Duodenal mucosa (tissue), 2 donors: Measurements from ENCODE around the gene SLC25A26.

ENCODE experiments used
- H3K27ac ChIP-seq: one replicate; pipeline ENCODE4 v1.7.0; 2013; ENCODE audit warnings: low read depth, low read length
- H3K27me3 ChIP-seq, 2 donors: one replicate each; pipeline ENCODE4 v1.7.0; 2013; ENCODE audit warnings: low read length in 2 of 2, control low read depth in 1 of 2; ENCODE audit not compliant: insufficient read depth in 2 of 2, control insufficient read depth in 1 of 2
- H3K36me3 ChIP-seq, 2 donors: one replicate each; pipeline ENCODE4 v1.7.0; 2013; ENCODE audit warnings: low read length in 2 of 2, control low read depth in 1 of 2; ENCODE audit not compliant: insufficient read depth in 2 of 2, control insufficient read depth in 1 of 2
- H3K4me1 ChIP-seq, 2 donors: one replicate each; pipeline ENCODE4 v1.7.0; 2013; ENCODE audit warnings: low read length in 2 of 2, control low read depth in 1 of 2; ENCODE audit not compliant: insufficient read depth in 2 of 2, control insufficient read depth in 1 of 2
- H3K4me3 ChIP-seq, 2 donors: one replicate each; pipeline ENCODE4 v1.7.0; 2013; ENCODE audit warnings: low read length in 2 of 2, low read depth in 1 of 2
- H3K9ac ChIP-seq, 2 donors: one replicate each; pipeline ENCODE4 v1.7.0; 2013; ENCODE audit warnings: low read length in 2 of 2, low read depth in 1 of 2
- H3K9me3 ChIP-seq, 2 donors: one replicate each; pipeline ENCODE4 v1.7.0; 2013; ENCODE audit warnings: low read length in 2 of 2, control low read depth in 1 of 2; ENCODE audit not compliant: control insufficient read depth in 1 of 2

The SLC25A26 gene, protein sequence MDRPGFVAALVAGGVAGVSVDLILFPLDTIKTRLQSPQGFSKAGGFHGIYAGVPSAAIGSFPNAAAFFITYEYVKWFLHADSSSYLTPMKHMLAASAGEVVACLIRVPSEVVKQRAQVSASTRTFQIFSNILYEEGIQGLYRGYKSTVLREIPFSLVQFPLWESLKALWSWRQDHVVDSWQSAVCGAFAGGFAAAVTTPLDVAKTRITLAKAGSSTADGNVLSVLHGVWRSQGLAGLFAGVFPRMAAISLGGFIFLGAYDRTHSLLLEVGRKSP

DNA sequence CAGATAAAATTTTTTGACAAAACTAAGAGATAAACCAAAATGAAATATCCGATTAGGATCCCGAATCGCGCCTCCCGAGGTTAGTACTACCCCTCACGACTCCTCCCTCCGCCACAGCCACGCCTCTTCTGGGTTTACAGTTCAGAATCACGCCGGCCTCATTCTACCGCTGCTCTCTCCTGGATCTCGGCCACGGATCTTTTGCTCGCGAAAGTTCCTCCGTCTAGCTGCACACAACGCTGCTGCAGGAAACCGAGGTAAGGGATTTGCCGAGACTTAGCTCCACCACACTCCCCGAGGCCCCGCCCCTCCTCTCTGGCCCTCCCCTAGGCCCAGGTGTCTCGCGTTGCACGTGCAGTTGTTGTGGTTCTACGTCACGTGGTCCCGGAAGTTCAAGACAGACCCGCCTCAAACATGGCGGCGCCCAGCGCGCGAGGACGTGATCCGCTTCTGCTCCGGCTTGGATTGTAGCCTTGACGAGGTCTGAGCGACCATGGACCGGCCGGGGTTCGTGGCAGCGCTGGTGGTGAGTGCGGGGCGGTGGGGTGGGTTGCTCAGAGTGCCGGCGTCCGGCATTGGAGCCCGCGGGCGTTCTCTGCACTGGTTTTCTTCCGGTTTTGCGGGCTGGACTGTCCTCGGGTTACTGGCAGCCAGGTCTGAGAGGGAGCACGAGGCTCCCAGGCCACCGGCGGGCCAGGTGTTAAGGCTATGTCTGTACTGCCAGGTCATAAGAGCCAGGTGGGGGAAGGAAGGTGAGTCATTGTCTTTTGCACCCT is at the start of gene SLC25A26:
TSS of gene SLC25A26 (plus strand) at position 400 of the 776 bp plus-strand sequence. CDS start at position 494, 94 bp downstream.
- H3K9ac ChIP-seq = peak within 1 kb of the TSS; percentile 40 to 64
- H3K4me3 ChIP-seq = peak within 1 kb of the TSS; percentile 86 to 93
- no peaks in the 10 kb centered on the region for H3K9me3 ChIP-seq
- H3K27ac ChIP-seq = peak within 1 kb of the TSS; percentile 41
- H3K27me3 ChIP-seq = no peaks in the 10 kb centered on the region
- peaks cover 0 to 3% of the 10 kb centered on the region in 2 donors for H3K36me3 ChIP-seq
- peaks cover 11 to 13% of the 10 kb centered on the region in 2 donors for H3K4me1 ChIP-seq

DNA sequence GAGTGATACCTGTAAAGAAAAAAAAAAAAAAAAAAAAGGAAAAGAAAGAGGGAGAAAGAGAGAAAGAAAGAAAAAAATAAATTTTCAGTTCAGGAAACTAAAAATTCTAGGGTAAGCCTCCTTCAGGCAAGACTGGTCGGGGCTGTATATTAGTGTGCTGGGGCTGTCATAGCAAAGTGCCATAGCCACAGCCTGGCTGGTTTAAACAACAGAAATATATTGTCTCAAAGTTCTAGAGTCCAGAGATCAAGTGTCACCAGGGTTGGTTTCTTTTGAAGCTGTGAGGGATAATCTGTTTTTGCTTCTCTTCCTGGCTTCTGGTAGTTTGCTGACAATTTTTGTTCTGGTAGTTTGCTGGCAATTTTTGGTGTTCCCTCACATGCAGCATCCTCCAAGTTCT is 48.4 kb upstream of the SLC25A26 start:
- no peaks in the 10 kb centered on the region for H3K36me3 ChIP-seq
- H3K9ac ChIP-seq = no peak overlapping the region
- H3K4me3 ChIP-seq = no peak overlapping the region
- H3K27ac ChIP-seq = no peak overlapping the region
- H3K9me3 ChIP-seq = no peaks in the 10 kb centered on the region
- H3K4me1 ChIP-seq = peaks cover 0 to 18% of the 10 kb centered on the region in 2 donors
- peaks cover 0 to 3% of the 10 kb centered on the region in 2 donors for H3K27me3 ChIP-seq

DNA sequence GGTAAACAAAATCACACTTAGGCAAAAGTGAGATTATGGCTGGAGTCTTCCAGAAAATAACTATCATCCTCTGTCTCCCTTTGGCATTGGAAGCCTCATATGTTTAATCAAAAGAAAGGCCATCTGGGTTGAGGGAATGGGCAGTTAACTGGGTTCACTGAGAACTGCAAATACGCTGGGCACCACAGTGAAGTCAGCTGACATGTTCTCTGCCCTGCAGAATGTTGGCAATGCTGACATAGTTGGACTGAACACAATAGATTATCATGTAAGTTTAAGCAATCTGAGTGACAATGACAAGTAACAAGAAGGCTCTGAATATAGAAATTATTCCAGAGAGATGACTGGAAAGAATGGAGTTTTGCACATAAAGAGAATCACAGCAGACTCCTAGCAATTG is 43.8 kb upstream of the SLC25A26 start:
- Histone ChIP-seq H3K4me3 (no peak overlapping the region), H3K9me3 (no peaks in the 10 kb centered on the region), H3K27ac (no peak overlapping the region), H3K9ac (no peak overlapping the region), H3K4me1 (peaks cover 0 to 18% of the 10 kb centered on the region in 2 donors), H3K36me3 (no peaks in the 10 kb centered on the region), H3K27me3 (peaks cover 0 to 3% of the 10 kb centered on the region in 2 donors)

DNA sequence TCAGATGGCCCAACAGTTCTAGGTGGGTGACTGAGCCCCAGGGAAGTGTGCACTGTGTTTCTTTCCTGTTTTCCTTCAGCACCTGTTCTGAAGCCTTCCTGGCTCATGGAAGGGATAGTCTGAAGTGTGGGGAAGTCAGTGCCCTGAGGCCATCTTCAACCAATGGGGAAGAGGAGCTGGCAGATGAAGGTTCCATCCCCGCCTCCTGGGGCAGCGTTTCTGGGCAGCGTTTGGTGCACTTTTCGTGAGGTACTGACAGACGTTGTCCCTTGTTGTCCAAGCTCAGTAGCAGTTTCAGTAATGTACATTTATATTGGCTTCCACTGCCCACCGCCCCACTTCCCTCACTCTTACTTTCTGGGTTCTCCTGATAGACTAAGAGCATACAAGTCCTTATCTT is 42.6 kb upstream of the SLC25A26 start:
- no peaks in the 10 kb centered on the region for H3K36me3 ChIP-seq
- H3K27ac ChIP-seq = no peak overlapping the region
- H3K4me1 ChIP-seq = peaks cover 0 to 11% of the 10 kb centered on the region in 2 donors
- H3K4me3 ChIP-seq = no peak overlapping the region
- H3K27me3 ChIP-seq = no peaks in the 10 kb centered on the region
- no peaks in the 10 kb centered on the region for H3K9me3 ChIP-seq
- no peak overlapping the region for H3K9ac ChIP-seq

DNA sequence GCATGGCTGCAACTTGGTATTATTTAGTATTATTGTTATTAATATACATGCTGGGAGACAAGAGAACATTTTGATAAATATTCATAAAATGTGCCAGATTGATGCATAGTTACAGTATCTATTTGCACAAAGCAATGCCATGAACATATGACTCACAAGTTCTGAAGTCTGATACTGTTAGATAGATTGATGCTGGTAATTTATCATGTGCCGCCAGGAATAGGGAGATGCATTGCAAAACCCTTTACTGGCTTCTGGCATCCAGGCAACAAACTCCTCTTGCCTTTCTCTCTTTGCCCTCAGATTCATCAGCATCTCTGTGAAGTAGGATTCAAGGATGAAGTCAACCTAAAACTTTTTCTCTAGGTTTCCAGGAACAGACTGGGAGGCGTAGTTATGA is 41.0 kb upstream of the SLC25A26 start:
- H3K36me3 ChIP-seq = no peaks in the 10 kb centered on the region
- H3K27ac ChIP-seq = no peak overlapping the region
- no peaks in the 10 kb centered on the region for H3K9me3 ChIP-seq

DNA sequence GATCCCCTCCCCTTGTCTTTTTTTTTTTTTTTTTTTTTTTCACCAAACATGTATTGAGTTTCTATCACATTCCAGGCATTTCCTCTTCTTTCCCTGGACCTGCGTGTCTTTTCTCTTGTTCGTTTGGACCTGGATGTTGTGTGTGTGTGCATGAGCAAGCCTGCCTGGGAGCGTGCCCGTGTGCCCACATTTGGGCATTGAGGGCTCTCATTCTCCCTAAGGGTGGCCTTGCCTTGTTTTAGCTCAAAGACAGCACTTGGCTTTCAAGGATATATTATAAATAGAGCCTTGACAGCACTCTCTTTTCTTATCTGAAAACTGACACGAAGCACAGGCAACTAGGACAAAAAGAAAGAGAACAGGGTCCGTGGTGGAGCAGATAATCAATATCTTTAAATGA is 39.0 kb upstream of the SLC25A26 start:
- Histone ChIP-seq H3K9me3 (no peaks in the 10 kb centered on the region), H3K27ac (no peak overlapping the region), H3K36me3 (no peaks in the 10 kb centered on the region), H3K4me1 (no peaks in the 10 kb centered on the region), H3K9ac (no peak overlapping the region), H3K27me3 (no peaks in the 10 kb centered on the region), H3K4me3 (no peak overlapping the region)

More for the DNA sequence above, 41.0 kb upstream of the SLC25A26 start:
- no peaks in the 10 kb centered on the region for H3K27me3 ChIP-seq
- H3K4me1 ChIP-seq = peaks cover 0 to 8% of the 10 kb centered on the region in 2 donors
- H3K4me3 ChIP-seq = no peak overlapping the region
- no peak overlapping the region for H3K9ac ChIP-seq

DNA sequence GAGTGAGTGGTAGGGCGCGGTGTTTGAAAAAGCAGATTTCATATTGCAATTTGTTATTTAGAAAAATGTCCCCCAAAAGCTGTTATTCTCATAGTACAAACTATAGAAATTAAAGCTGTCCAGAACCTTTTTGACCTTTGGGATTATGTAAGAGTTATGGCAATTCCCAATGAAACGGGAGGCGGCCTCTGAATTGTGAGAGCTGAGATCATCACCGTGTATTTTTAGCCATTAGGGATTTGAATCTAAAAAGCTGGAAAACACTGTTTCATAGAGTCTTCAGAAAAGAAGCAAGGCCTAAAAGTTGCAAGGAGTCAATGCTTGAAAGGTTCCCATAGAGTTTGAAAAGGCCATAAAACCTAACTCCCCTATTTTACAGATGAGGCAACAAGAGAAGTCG is 38.6 kb upstream of the SLC25A26 start:
- Histone ChIP-seq H3K9me3 (no peaks in the 10 kb centered on the region), H3K27me3 (no peaks in the 10 kb centered on the region), H3K4me1 (no peaks in the 10 kb centered on the region), H3K4me3 (no peak overlapping the region), H3K36me3 (no peaks in the 10 kb centered on the region), H3K9ac (no peak overlapping the region), H3K27ac (no peak overlapping the region)

DNA sequence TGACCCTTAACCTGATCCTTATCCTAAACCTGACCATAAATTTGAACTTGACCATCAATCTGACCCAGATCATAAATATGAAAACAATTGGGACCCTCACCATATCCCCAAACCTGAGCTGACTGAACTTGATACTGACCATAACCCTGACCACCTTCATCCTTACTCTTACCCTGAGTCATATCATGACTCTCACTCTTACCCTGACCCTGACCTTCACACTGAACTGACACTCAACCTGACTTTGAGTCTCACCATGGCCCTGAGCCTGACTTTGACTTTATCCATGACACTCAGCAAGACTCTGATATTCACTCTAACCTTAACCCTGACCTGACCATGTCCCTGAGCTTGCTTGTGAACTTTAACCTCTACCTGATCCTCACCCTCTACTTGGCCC is 34.3 kb upstream of the SLC25A26 start:
- H3K4me1 ChIP-seq = no peaks in the 10 kb centered on the region
- no peaks in the 10 kb centered on the region for H3K36me3 ChIP-seq
- H3K27me3 ChIP-seq = no peaks in the 10 kb centered on the region
- H3K9ac ChIP-seq = no peak overlapping the region
- no peak overlapping the region for H3K4me3 ChIP-seq
- no peak overlapping the region for H3K27ac ChIP-seq
- no peaks in the 10 kb centered on the region for H3K9me3 ChIP-seq

DNA sequence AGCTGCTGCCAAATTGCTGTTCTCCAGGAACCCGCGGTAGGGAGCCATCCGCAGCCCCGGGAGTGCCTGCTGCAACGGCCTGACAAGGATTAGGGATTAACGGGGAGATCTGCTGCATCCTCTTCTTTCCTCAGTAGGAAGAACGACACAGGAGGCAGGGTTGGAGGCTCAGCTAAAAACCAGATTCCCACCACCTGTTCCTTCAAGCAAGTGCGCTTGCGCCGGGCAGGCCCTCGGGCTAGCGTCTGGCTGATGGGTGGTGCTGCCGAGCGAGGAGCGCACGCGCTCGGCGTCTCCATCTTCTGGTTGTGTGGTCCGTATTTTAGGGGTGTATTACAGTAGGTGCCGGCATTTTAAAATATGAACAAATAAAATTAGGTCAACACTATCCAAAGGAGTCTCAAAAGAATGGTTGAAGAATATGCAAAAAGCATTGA is 25.4 kb upstream of the SLC25A26 start:
- no peaks in the 10 kb centered on the region for H3K9me3 ChIP-seq
- H3K9ac ChIP-seq = no peak overlapping the region
- no peak overlapping the region for H3K27ac ChIP-seq
- H3K4me3 ChIP-seq = peak overlapping the region; percentile 23 to 58
- H3K27me3 ChIP-seq = peaks cover 0 to 3% of the 10 kb centered on the region in 2 donors
- H3K36me3 ChIP-seq = no peaks in the 10 kb centered on the region
- no peaks in the 10 kb centered on the region for H3K4me1 ChIP-seq

DNA sequence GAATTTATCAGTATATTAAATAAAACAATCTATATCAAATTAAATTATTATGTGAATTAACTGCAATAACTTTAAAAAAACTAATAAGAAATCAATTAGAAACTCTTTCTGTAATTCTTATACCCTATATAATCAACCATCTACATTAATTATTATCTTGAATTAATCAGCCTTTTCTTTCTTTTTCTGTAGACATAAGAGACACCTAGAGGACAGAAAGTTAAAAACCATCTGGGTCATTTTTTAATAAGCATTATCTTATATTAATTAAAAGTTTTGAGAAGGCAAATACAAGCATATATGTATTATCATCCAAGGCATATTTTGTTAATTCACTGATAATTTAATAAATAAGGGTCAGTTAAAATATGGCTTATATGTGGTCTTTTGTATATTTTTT is 24.2 kb upstream of the SLC25A26 start:
- H3K9ac ChIP-seq = no peak overlapping the region
- H3K36me3 ChIP-seq = no peaks in the 10 kb centered on the region
- H3K9me3 ChIP-seq = no peaks in the 10 kb centered on the region
- peaks cover 0 to 3% of the 10 kb centered on the region in 2 donors for H3K27me3 ChIP-seq
- H3K4me3 ChIP-seq = no peak overlapping the region
- H3K27ac ChIP-seq = no peak overlapping the region
- H3K4me1 ChIP-seq = no peaks in the 10 kb centered on the region
